Lower leg skin (tissue), 3 donors: ENCODE measurements around the gene SEZ6.

Source experiments
- CTCF ChIP-seq, 3 donors: fragments of 450-650 bp; IDR thresholded peaks; one replicate each; pipeline ENCODE4 v1.5.1; 2016; ENCODE audit warnings: antibody characterized with exemption in 3 of 3, mild to moderate bottlenecking in 3 of 3, moderate library complexity in 2 of 3
- POLR2A ChIP-seq, 2 donors: fragments of 450-650 bp; IDR thresholded peaks; one replicate each; pipeline ENCODE4 v1.6.1; 2016 to 2017; ENCODE audit warnings: antibody characterized with exemption in 2 of 2, mild to moderate bottlenecking in 1 of 2, moderate library complexity in 1 of 2

DNA sequence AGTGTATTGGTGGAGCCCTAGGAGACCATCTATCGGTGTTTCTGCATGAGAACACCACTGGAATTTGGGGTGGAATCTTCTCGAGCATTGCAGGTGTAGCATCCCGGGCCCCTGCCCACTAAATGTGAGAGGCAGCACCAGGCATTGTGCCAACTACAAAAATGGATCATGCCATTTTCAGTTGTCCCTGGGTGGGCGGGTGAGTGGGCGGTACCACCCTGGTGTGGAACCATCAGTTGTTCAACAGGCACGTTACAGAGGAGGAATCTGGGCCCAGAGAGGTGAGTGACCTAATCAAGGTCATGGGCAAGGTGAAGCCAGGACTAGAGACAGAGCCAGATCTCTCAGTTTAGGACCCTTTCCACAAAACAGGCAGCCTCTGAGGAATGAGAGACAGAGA lies 45.9 kb upstream of the SEZ6 start:
- no peak for TF ChIP-seq CTCF (IDR thresholded peaks at IDR 0.05)
- TF ChIP-seq POLR2A (IDR thresholded peaks at IDR 0.05), result no peak
